HG03469 (cell line): ENCODE results near the gene SYNPO2.

ENCODE experiments used
- ATAC-seq: cut with Tn5 transposase; IDR thresholded peaks from one replicate; pipeline ENCODE4 v1.9.1; 2021; ENCODE audit warnings: mild to moderate bottlenecking, moderate library complexity, moderate number of reproducible peaks; ENCODE audit not compliant: unreplicated experiment

Gene SYNPO2

GRCh38 chr4:119100655-119101054, 212.0 kb downstream of the SYNPO2 start:
- ATAC-seq, result no peak

GRCh38 chr4:119103263-119103662, 214.6 kb downstream of the SYNPO2 start:
- ATAC-seq, result no peak

GRCh38 chr4:119104644-119105273, 216.1 kb downstream of the SYNPO2 start:
- ATAC-seq, result no peak

- ATAC-seq, result no peak
Measured at GRCh38 chr4:119105605-119106004, 217.0 kb downstream of the SYNPO2 start.

GRCh38 chr4:119106036-119107000, 217.7 kb downstream of the SYNPO2 start:
- no peak for ATAC-seq

- ATAC-seq, result no peak
Measured at GRCh38 chr4:119110121-119110520, 221.5 kb downstream of the SYNPO2 start.
